Activated CD8-positive, alpha-beta memory T cell treated with anti-CD3 and anti-CD28 coated beads, Interleukin-2, amount 50 U/mL, for 48 hours (primary cell): ENCODE data around the gene PCDHGA4.
"Not testable (repeated sequence)": the region's sequence is repeated elsewhere in the genome, so short reads cannot be mapped to it uniquely, and the experiment has no call there.

Experiments
- DNase-seq: peaks from one replicate; pipeline ENCODE4 v3.0.0-alpha.2; 2020

Gene PCDHGA4

DNA sequence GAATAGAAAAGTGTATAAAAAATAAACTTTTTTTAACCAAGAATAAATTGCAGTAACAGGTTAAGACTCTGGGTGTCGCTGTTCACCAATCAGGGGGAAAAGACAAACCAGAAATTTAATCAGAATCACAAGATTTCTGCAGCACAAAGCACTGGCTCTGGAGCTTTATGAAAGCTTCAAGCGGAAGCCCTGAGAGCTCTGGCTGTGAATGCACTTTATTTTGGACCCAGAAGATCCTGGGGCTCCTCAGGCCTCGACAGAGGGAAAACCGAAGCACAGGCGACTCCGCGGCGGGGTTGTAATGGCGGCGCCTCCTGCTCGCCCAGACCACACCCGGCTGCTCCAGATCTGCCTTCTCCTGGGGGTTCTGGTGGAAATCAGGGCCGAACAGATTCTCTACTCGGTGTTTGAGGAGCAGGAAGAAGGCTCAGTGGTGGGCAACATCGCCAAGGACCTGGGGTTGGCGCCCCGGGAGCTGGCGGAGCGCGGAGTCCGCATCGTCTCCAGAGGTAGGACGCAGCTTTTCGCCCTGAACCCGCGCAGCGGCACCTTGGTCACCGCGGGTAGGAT, at the start of gene PCDHGA4:
Gene PCDHGA4, plus strand, starts transcription at position 122 of the 570 bp plus-strand sequence. Its CDS starts 87 bp downstream, at position 209.
- no peak for DNase-seq

DNA sequence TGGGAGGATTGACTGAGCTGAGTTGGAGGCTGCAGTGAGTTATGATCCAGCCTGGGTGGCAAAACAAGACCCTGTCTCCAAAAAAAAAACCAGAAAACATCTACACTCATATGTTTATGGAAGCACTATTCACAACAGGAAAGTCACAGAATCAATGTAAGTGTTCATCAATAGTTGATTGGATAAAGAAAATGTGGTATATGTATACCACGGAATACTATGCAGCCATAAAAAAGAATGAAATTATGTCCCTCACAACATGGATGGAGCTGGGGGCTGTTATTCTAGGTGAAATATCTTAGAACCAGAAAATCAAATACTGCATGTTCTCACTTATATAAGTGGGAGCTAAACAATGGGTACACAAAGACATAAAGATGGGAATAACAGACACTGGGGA, 48.2 kb upstream of the PCDHGA4 start:
- no peak for DNase-seq

DNA sequence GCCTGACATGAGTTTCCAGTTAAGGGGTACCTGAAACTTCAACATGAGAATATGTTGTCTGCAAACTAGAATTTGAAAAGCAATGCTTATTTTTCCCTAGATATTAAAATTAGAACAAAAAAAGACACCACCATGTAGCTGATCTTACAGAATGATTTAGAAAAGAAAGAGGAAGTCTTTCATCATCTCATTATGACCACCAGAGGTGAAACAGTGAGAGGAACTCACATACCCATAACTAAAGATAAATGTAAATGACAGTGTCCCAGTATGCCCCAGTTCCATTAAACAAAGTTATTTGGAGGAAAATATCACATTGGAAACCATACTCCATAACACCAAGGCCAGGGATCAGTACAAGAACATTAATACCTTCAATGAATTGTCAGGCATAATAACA, 41.1 kb upstream of the PCDHGA4 start:
- no peak for DNase-seq

DNA sequence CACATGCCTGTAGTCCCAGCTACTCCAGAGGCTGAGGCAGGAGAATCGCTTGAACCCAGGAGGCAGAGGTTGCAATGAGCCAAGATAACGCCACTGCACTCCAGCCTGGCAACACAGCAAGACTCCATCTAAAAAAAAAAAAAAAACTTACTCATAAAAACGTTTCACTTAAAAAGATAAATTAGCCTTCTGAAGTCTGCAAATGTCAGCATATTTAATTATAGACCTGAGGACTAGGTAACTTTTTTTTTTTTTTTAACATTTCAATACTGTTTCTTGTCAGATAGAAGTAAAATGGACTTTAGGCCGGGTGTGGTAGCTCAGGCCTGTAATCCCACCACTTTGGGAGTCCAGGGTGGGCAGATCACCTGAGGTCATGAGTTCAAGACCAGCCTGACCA, 37.9 kb upstream of the PCDHGA4 start:
- DNase-seq: not testable (repeated sequence)

DNA sequence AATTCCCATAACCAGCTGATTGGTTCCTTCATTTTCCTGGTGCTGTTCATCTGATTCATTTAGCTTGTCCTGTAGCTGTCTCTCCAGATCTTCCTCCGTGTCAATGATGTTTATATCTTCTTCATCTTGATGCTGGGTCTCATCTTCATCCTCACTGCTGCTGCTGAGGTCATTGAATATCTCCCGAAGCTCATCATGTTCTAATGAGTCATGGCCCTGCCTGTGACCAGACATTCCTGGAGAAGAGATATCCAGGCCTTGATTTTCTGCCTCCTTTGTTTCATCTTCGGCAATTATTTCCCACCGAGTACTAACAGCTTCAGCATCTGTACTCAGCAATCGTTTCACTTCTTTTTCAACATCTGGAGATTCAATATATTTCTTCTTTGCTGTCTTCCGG, 35.6 kb upstream of the PCDHGA4 start:
- DNase-seq: no peak

DNA sequence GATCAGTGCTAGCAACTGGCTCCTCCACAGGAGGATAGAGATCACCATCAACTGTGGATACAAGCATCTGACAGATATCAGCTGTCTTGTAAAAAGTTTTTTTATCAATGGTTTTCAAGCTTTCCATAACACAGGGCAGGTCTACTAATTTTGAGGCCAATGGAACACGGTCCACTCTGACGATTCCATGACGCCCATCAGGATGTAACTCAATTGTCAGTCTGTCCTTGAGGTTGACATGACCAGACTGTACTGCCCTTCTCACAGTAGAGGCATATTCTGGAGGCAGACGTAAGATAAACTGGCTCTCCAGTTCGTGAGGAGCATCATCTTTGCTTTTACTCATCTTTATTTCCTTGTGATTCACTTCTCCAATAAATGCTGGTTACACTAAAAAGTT, 35.1 kb upstream of the PCDHGA4 start:
- DNase-seq: no peak

DNA sequence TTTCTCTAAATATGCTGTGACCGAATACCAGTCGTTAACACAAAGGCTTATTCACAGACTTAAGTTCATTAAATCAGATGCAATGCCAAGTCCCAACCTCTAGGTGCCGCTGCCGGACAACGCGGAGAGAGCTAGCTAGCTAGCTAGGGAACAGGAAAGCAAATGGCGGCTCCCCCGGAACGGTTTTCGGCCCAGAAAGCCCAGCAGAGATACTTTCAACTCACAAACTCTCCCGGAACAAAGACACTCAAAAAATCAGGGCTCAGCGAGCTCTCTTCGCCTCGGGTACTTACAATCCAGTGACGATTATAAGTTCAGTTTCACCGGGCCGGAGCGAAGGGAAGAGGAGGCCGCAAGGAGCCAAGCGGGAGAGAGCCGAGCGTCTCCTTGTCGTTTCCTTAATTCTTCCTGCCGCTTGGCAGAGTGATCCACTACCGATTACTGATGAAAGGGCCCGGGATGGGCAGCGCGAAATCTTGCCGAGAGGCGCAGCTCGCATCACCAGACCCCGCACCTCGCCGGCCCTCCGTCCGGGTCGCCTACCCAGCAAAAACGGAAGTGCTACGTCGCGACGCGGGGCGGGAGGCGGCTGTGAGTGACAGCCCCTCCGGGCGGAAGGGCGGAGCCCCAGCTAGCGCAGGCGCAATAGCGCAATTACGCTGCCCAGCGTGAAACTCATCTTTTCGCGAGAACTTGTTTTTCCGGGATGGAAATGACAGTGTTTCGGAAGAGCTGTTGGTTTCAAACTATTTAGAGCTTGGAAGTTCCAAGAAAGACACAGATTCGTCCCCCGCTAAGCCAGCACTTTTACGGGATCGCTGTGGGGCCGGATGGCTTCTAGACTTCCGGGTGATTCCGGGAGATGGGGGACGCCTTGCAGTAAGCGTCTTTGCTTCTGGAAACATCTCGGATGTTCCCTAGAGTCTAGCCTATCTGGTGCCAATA, 34.3 kb upstream of the PCDHGA4 start, which contains the start of gene TAF7:
Gene TAF7, minus strand, starts transcription at position 560 of the 945 bp plus-strand sequence. CDS start 740 bp downstream, outside the sequence.
- DNase-seq: peak; percentile 94

DNA sequence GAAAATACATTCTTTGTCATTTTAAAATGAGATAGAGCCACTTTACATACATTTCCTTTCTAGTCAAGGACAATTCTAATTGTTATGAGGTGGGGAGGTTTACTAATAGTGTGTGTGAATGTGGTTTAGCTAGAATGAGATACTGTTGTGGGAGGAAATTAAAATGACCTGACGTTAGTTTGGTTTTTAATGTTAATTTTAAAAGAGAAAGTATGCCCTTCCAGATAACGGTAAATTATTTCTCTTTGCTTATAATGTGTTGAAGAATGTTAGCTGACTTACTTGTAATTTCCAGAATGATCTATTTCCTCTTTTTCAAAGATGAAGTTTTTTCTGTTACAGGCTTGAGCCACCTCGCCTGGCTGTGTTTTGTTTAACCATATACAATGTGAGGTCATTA, 32.6 kb upstream of the PCDHGA4 start:
- DNase-seq: no peak

DNA sequence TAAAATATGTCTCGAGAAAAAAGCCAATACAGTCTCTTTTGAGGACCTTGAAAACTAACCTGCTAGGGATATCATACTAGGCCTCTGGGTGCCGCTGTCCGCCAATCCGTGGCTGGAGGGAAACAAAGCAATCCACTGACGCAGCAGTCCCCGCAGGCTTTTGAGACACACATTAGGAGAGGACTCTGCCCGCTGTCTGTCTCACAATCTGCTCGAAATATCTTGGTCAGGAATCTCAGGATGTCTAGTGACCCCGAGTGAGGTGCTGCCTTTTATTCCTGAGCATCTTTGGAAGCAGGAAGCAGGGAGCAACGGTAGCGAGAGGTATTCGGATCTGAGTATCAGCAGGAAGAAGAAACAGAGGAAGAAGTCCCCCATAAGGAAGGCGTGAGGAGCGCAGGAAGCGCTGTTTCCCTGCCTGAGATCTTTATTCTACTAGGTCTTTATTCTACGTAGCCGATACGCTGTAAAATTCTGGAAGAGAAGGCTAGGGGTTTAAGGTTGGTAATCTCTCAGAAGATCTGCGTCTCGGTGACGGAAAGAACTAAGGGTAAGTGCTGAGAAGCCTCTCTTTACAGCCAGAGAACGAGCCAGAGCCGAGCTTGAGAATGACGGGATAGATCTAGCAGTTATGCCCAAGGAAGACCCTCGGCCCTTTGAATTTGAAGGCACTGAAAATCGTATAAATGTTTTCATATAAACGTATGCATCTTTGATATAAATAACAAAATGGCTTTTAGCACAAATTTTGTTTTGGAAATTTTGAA, 28.6 kb upstream of the PCDHGA4 start:
- DNase-seq: peak; percentile 68

DNA sequence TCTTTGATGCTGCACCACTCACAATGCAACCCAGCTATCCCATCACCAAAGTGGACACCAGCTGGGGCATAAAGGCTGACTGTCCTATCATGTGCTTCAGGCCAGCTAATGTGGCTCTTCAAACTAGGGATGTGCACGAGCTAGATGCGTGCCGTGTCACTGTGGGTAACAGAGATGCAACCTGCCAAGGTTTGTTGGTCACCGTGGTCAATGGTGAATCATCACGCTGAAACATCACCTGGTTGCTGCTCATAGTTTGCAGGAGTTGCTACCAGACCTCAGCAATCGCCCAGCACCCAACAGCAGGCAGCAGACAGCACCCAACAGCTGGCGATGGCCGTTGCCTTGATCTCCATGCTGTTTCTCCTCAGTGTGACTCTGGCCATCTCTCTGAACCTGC, 26.6 kb upstream of the PCDHGA4 start:
- no peak for DNase-seq

DNA sequence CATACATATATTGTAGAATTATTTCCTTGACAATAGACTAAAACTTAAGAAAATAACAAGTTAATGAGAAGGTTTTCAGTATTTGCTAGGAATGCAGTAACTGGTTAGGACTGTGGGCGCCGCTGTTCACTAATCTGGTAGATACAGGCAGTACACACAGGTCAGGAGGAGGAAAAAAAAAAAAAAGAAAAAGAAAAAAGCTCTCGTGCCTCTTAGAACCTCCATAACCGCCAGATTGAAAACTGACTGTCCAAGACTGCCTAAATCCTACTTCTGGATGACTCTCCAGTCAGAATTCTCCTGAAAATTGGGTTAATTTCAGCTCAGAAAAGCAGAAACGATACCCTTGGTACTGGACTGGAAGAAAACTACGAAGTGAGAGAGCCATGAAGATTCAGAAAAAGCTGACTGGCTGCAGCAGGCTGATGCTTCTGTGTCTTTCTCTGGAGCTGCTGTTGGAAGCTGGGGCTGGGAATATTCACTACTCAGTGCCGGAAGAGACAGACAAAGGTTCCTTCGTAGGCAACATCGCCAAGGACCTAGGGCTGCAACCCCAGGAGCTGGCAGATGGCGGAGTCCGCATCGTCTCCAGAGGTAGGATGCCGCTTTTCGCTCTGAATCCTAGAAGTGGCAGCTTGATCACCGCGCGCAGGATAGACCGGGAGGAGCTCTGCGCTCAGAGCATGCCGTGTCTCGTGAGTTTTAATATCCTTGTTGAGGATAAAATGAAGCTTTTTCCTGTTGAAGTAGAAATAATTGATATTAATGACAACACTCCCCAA, 24.3 kb upstream of the PCDHGA4 start, which contains the start of gene PCDHGA1:
Gene PCDHGA1, plus strand, starts transcription at position 216 of the 782 bp plus-strand sequence.
- DNase-seq: no peak

DNA sequence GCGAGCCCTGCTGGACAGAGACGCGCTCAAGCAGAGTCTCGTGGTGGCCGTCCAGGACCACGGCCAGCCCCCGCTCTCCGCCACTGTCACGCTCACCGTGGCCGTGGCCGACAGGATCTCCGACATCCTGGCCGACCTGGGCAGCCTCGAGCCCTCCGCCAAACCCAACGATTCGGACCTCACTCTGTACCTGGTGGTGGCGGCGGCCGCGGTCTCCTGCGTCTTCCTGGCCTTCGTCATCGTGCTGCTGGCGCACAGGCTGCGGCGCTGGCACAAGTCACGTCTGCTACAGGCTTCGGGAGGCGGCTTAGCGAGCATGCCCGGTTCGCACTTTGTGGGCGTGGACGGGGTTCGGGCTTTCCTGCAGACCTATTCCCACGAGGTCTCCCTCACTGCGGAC, 22.2 kb upstream of the PCDHGA4 start:
- DNase-seq: not testable (repeated sequence)

DNA sequence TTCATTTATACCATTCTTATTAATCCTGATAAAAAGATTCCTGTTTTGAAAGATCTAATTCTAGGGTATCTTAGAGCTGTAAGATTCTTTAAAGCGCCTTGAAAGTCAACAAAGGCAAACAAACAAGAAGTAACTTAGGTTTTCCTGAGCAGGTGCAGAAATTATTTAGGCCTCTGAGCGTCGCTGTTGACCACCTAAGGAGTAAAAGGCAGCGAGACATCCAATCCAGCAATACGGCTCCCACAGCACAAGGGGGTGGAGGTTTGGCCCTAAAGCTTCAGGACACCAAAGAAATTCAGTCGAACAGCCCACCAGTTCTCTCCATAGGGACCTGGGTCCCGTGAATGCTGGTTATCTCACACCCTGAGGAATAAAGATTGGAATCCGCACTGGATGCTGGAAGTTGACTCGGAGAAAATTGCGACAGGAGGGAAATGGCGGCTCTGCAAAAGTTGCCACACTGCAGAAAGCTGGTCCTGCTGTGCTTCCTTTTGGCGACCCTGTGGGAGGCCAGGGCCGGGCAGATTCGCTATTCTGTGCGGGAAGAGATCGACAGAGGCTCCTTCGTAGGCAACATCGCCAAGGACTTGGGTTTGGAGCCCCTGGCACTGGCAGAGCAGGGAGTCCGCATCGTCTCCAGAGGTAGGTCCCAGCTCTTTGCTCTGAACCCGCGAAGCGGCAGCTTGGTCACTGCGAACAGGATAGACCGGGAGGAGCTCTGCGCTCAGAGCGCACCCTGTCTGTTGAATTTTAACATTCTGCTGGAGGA, 16.1 kb upstream of the PCDHGA4 start, which contains the start of gene PCDHGA2:
Gene PCDHGA2, plus strand, starts transcription at position 223 of the 769 bp plus-strand sequence.
- DNase-seq: no peak

DNA sequence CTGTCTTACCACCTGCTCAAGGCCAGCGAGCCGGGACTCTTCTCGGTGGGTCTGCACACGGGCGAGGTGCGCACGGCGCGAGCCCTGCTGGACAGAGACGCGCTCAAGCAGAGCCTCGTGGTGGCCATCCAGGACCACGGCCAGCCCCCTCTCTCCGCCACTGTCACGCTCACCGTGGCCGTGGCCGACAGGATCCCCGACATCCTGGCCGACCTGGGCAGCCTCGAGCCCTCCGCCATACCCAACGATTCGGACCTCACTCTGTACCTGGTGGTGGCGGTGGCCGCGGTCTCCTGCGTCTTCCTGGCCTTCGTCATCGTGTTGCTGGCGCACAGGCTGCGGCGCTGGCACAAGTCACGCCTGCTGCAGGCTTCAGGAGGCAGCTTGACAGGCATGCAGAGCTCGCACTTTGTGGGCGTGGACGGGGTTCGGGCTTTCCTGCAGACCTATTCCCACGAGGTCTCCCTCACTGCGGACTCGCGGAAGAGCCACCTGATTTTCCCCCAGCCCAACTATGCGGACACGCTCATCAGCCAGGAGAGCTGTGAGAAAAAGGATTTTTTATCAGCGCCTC, 14.0 kb upstream of the PCDHGA4 start:
- DNase-seq: not testable (repeated sequence)

DNA sequence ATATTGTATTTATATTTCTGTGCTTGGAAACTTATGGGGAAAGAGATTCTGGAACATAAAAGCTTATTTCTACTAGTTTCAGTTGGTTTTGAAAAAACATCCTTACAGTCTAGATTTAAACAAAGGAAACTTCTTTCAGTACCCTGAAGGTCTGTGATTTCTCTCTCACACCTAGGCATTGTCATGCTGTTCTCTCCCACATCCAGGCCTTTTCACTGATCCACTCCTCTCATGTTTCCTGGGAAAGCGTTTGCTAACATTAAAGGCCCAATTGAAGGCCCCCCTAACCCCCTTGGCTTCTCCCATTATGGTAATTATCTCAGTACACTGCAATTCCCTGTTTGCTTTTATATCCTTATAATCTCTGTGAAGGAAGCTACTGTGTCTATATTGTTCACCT, 12.0 kb upstream of the PCDHGA4 start:
- DNase-seq: no peak

DNA sequence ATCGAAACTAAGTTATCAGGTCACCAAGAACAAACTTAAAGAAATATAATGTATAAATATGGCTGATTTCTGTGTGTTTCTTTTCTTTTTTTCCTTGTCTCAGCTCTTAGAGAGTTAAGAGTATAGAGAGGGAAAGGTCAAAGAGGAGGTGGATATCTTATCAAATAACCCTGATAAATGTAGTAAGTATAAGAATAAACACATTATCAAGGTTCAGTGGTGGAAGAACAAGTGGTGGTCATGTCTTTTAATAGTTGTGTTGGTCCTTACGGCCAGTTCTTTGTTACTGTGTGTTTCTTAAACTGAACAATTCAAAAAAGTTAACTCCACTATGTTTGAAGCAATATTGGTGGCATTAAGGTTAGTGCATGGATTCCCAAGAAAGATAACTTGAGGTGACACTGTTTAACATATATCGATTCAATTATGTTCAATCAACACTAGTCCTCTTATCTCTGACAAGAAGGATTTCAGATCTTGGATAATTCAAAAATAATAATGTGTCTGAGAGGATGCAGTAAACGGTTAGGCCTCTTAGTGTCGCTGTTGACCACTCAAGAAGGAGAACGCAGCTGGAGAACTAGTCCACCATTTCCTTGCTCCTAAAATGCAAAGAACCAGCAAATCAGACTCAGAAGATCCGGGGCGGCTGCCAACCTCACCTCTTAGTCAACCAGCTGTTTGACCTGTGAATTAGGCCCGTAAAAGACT, 11.4 kb upstream of the PCDHGA4 start, which contains the start of gene PCDHGA3:
Gene PCDHGA3, plus strand, starts transcription at position 588 of the 711 bp plus-strand sequence. CDS start 205 bp downstream, outside the sequence.
- DNase-seq: no peak

DNA sequence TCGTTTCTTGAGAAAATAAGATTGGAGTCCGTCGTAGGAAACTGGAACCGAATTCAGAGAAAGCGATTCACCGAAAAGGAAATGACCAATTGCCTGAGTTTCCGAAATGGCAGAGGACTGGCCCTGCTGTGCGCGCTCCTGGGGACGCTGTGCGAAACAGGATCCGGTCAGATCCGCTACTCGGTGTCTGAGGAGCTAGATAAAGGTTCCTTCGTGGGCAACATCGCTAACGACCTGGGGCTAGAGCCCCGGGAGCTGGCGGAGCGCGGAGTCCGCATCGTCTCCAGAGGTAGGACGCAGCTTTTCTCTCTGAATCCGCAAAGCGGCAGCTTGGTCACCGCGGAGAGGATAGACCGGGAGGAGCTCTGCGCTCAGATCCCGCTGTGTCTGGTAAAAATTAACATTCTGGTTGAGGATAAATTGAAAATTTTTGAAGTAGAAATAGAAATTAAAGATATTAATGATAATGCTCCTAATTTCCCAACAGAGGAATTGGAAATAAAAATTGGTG, 10.8 kb upstream of the PCDHGA4 start:
- no peak for DNase-seq

DNA sequence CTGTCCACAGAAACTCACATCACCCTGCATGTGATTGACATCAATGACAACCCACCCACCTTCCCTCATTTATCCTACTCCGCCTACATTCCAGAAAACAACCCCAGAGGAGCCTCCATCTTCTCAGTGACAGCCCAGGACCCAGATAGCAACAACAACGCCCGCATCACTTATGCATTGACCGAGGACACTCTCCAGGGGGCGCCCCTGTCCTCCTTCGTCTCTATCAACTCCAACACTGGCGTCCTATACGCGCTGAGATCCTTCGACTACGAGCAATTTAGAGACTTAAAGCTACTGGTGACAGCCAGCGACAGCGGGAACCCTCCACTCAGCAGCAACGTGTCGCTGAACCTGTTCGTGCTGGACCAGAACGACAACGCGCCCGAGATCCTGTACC, 9.5 kb upstream of the PCDHGA4 start:
- DNase-seq: no peak

DNA sequence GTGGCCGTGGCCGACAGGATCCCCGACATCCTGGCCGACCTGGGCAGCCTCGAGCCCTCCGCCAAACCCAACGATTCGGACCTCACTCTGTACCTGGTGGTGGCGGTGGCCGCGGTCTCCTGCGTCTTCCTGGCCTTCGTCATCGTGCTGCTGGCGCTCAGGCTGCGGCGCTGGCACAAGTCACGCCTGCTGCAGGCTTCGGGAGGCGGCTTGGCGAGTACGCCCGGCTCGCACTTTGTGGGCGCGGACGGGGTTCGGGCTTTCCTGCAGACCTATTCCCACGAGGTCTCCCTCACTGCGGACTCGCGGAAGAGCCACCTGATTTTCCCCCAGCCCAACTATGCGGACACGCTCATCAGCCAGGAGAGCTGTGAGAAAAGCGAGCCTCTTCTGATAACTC, 8.8 kb upstream of the PCDHGA4 start:
- not testable (repeated sequence) for DNase-seq
